Spleen (tissue), 11 donors: ENCODE results near the gene FBXW5. TPM values are rescaled to one million over a fixed set of nuclear protein-coding genes. Genes with fewer than 3 reads are reported as not detected.
A peak's percentile ranks its signal among the peaks of the same experiment; 100 is the strongest.

Experiments
- DNase-seq: peaks from one replicate; pipeline ENCODE4 v3.0.0-alpha.2; 2020
- H3K27ac ChIP-seq, 8 donors: fragments of 200-600 bp; sonication (generic) in 7 of 8; 1 replicate in 4 of 8; 2 replicates in 4 of 8; pipeline versions ENCODE4 v1.5.0 to v1.8.0; 2016 to 2021; ENCODE audit warnings: inconsistent platforms in 4 of 8, mild to moderate bottlenecking in 4 of 8, moderate library complexity in 1 of 8
- H3K27me3 ChIP-seq, 7 donors: fragments of 200-600 bp; sonication (generic) in 6 of 7; replicated peaks in 1 of 7; 1 replicate in 4 of 7; 2 replicates in 3 of 7; pipeline versions ENCODE4 v1.5.0 to v1.8.0; 2016 to 2021; ENCODE audit warnings: inconsistent platforms in 3 of 7, mild to moderate bottlenecking in 1 of 7
- H3K36me3 ChIP-seq, 6 donors: fragments of 200-600 bp; sonication (generic) in 5 of 6; 1 replicate in 4 of 6; 2 replicates in 2 of 6; pipeline versions ENCODE4 v1.5.0 to v1.8.0; 2016 to 2021; ENCODE audit warnings: inconsistent platforms in 2 of 6
- H3K4me1 ChIP-seq, 6 donors: fragments of 200-600 bp; sonication (generic) in 5 of 6; 1 replicate in 3 of 6; 2 replicates in 3 of 6; pipeline versions ENCODE4 v1.5.0 to v1.8.0; 2016 to 2021; ENCODE audit warnings: inconsistent platforms in 3 of 6
- H3K4me3 ChIP-seq, 8 donors: fragments of 200-600 bp; sonication (generic) in 7 of 8; 1 replicate in 4 of 8; 2 replicates in 4 of 8; pipeline versions ENCODE4 v1.5.0 to v1.8.0; 2016 to 2021; ENCODE audit warnings: inconsistent platforms in 4 of 8, mild to moderate bottlenecking in 4 of 8, moderate library complexity in 2 of 8
- H3K9me3 ChIP-seq, 8 donors: fragments of 200-600 bp; sonication (generic) in 7 of 8; 1 replicate in 4 of 8; 2 replicates in 4 of 8; pipeline versions ENCODE4 v1.5.0 to v1.8.0; 2016 to 2021; ENCODE audit warnings: inconsistent platforms in 4 of 8
- CTCF ChIP-seq, 11 experiments: fragments of 200-600 bp in 7 of 11; fragments of 450-650 bp in 4 of 11; sonication (generic) in 4 of 11; IDR thresholded peaks in 8 of 11; conservative IDR thresholded peaks in 3 of 11; 1 replicate in 7 of 11; 2 replicates in 4 of 11; pipeline versions ENCODE4 v1.4.0 to v1.8.0; 2016 to 2021; ENCODE audit warnings: antibody characterized with exemption in 11 of 11, inconsistent platforms in 4 of 11, mild to moderate bottlenecking in 1 of 11
- POLR2A ChIP-seq, 3 donors: fragments of 450-650 bp; IDR thresholded peaks; one replicate each; pipeline ENCODE4 v1.5.1; 2017; ENCODE audit warnings: antibody characterized with exemption in 3 of 3, mild to moderate bottlenecking in 1 of 3
- POLR2AphosphoS5 ChIP-seq, 3 donors: sonication (generic); formaldehyde crosslinking; IDR thresholded peaks; one replicate each; pipeline ENCODE4 v1.5.1; 2017; ENCODE audit warnings: antibody characterized with exemption in 3 of 3
- WGBS, 5 donors: extraction: QIAGEN DNeasy Blood & Tissue Kit in 3 of 5; methylation state at CpG; one replicate each; pipeline versions ENCODE4 v1.1.5 to v1.1.7; 2013 to 2018; 5-methylcytosine and 5-hydroxymethylcytosine counted together
- intact Hi-C: fragments of 100-400 bp; cut with DNase I; formaldehyde crosslinking; loops from one replicate; pipeline ENCODE4 v1.15.0; 2023; ENCODE audit warnings: low total_unique reads
- polyA plus RNA-seq, 3 donors: library from polyadenylated mRNA; stranded (reverse); fragments of 200-250 nt; gene quantifications; one replicate each; pipeline ENCODE4 v1.2.1, GENCODE V29; 2013
- total RNA-seq, 7 donors: library from RNA; depleted of rRNA in 3 of 7; stranded (reverse); fragments of >200 nt in 3 of 7; fragmentation: NEBNext Ultra II Directional in 4 of 7; extraction: Animal tissue kit (Norgen Biotek cat#: 25700) in 4 of 7; gene quantifications; one replicate each; pipeline versions ENCODE4 v1.1.0 to v1.2.1, GENCODE V29; 2016 to 2021
- donor health status: healthy with polysubstance abuse.
- donor health status: DM: no; HTN: no; CAD: no; lungs with moderate emphysema.
- donor health status: DM: no; HTN: no; CAD: no.
- donor health status: Bipolar disorder and iron deficiency.
- donor health status: healthy.
- donor health status: DM: no; HTN: no; CAD: no.
- donor health status: DM: yes; HTN: yes; CAD: no.

FBXW5 gene
- total and polyA plus RNA-seq, 10 donors, result 90.8 to 170 (median 114) TPM

DNA sequence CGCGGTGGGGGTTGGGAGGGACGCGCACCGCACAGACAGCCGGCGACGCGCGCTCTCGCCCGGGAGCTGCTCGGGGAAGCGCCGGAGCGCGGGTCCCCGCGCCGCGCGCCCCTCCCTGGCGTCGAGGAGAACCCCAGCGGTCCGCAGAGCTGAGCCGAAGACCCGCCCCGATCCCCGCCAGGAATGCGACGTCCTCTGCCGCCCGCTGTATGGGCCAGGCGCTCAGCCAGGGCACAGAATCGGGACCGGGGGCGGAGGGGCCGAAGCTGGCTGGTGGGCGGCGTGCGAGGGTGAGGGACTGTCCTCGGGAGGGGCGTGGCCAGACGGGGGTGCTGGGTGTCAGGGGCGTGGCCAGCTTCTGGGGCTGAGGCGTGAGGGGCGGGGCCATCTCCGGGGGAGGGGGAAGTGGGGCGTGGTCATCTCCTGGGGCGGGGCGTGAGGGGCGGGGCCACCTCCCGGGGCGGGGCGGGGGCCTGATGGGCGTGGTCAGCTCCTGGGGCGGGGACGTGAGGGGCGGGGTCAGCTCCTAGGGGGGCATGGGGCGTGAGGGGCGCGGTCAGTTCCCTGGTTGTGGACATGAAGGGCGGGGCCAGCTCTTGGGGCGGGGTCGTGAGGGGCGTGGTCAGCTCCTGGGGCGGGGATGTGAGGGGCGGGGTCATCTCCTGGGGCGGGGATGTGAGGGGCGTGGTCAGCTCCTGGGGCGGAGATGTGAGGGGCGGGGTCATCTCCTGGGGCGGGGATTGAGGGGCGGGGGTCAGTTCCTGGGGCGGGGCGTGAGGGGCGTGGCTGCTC is 33.7 kb upstream of the FBXW5 start:
- peak in 2 of 3 donors; percentile 68 to 78 for TF ChIP-seq POLR2AphosphoS5 (IDR thresholded peaks at IDR 0.05)
- TF ChIP-seq CTCF (IDR thresholded peaks at IDR 0.05 in 8 of 11, conservative IDR thresholded peaks at IDR 0.05 in 3 of 11), result no peak
- TF ChIP-seq POLR2A (IDR thresholded peaks at IDR 0.05), result no peak
- Histone ChIP-seq H3K4me3 (peak overlapping the region; percentile 29 to 69 (median 40)), H3K4me1 (peaks cover 18 to 91% (median 68%) of the 10 kb centered on the region in 6 donors), H3K36me3 (no peaks in the 10 kb centered on the region), H3K9me3 (no peaks in the 10 kb centered on the region), H3K27me3 (peaks cover 0 to 67% (median 9%) of the 10 kb centered on the region in 7 donors), H3K27ac (peak overlapping the region; percentile 60 to 84 (median 76))
- intact Hi-C loops, result no loop called here
- 0 to 15% (median 4%) methylated on average over 15 to 78 of the region's 78 CpGs for WGBS, 5 donors
- peak; percentile 87 for DNase-seq

DNA sequence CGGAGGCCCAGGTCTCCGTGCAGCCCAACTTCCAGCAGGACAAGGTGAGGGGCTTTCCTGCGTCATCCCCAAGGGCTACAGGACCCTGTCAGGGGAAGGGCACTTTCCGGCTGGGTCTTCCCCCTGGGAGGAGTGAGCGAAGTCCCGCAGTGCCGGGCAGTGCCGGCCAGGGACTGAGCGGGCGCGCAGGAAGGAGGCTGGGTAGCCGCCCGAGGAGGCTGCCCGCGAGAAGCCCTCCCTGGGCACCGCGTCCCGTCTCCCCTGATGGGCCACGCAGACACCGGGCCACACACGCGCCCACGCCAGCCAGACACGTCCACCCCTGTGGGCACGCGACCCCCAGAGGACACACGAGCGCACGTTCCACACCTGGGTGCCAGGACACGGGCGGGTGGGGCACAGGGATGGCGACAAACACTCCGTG is 33.1 kb upstream of the FBXW5 start:
- DNase-seq, result no peak
- Histone ChIP-seq H3K27ac (peak overlapping the region; percentile 60 to 84 (median 76)), H3K4me3 (peak overlapping the region; percentile 29 to 69 (median 40)), H3K27me3 (peaks cover 0 to 61% (median 9%) of the 10 kb centered on the region in 7 donors), H3K4me1 (peaks cover 22 to 97% (median 69%) of the 10 kb centered on the region in 6 donors), H3K9me3 (no peaks in the 10 kb centered on the region), H3K36me3 (no peaks in the 10 kb centered on the region)
- 35 to 48% (median 38%) methylated on average over 20 to 33 of the region's 33 CpGs; no CpG with 5 or more reads in 1 of the 5 donors for WGBS, 5 donors
- intact Hi-C loops, result no loop called here
- no peak for TF ChIP-seq CTCF (IDR thresholded peaks at IDR 0.05 in 8 of 11, conservative IDR thresholded peaks at IDR 0.05 in 3 of 11)
- no peak for TF ChIP-seq POLR2AphosphoS5 (IDR thresholded peaks at IDR 0.05)
- TF ChIP-seq POLR2A (IDR thresholded peaks at IDR 0.05), result no peak

DNA sequence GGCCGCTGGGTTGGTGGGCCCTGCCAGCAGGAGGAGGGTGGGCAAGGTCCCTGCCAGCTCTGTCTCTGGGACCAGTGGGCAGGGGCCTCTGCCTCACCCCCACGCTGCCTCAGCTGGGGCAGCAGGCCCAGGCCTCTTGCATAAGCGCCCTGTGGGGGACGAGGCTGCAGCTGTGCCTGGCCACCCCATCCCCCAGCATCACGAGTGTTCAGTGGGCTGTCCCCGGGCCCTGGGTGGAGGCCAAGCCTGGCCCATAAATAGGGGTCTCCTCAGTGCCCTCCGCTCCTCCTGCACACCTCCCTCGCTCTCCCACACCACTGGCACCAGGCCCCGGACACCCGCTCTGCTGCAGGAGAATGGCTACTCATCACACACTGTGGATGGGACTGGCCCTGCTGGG is 32.7 kb upstream of the FBXW5 start, which contains the start of gene PTGDS:
Gene PTGDS, plus strand, starts transcription at position 282 of the 400 bp plus-strand sequence. Its CDS starts 75 bp downstream, at position 357.
- Histone ChIP-seq H3K27me3 (peaks cover 0 to 56% (median 9%) of the 10 kb centered on the region in 7 donors), H3K4me1 (peaks cover 22 to 97% (median 71%) of the 10 kb centered on the region in 6 donors), H3K36me3 (no peaks in the 10 kb centered on the region), H3K27ac (peak within 1 kb of the TSS; percentile 60 to 84 (median 76)), H3K4me3 (peak within 1 kb of the TSS; percentile 29 to 69 (median 40)), H3K9me3 (no peaks in the 10 kb centered on the region)
- WGBS, 5 donors, result 57 to 100% (median 63%) methylated on average over 2 to 10 of the region's 10 CpGs
- intact Hi-C loops, result no loop called here
- no peak for DNase-seq
- TF ChIP-seq POLR2AphosphoS5 (IDR thresholded peaks at IDR 0.05) (peak; percentile 45 to 77 (median 71)), POLR2A (IDR thresholded peaks at IDR 0.05) (no peak)

DNA sequence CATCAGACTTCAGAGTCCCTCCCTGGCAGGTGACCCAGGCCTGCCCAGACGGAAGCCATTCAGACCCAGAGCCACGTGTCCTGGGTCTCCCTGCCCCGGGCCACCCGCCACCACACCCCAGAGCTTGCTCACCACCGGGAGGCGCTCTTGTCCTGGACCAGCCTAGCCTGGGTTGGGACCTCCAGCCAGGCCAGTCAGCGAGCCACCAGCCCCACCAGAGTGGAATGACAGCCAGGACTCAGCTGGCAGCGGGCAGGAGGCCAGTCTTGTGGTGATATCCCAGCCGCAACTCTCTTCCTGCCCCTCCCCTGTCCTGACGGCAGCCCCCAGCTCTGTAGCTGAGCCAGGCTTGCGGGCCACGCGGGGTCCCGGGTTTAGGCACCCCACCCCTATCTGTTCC is 31.1 kb upstream of the FBXW5 start:
- H3K27ac ChIP-seq, result peak overlapping the region; percentile 55 to 84 (median 76)
- H3K4me3 ChIP-seq, result peak overlapping the region in 6 of 8 donors; percentile 4 to 35 (median 12)
- peak; percentile 86 for DNase-seq
- 5 to 30% (median 15%) methylated on average over 7 to 14 of the region's 14 CpGs for WGBS, 5 donors
- H3K36me3 ChIP-seq, result no peaks in the 10 kb centered on the region
- H3K9me3 ChIP-seq, result no peaks in the 10 kb centered on the region
- TF ChIP-seq CTCF (IDR thresholded peaks at IDR 0.05 in 8 of 11, conservative IDR thresholded peaks at IDR 0.05 in 3 of 11), result peak in 10 of 11 experiments; percentile 14 to 61 (median 40)
- TF ChIP-seq POLR2AphosphoS5 (IDR thresholded peaks at IDR 0.05), result peak in 2 of 3 donors; percentile 48 to 67
- TF ChIP-seq POLR2A (IDR thresholded peaks at IDR 0.05), result no peak
- peaks cover 19 to 92% (median 63%) of the 10 kb centered on the region in 6 donors for H3K4me1 ChIP-seq
- H3K27me3 ChIP-seq, result peaks cover 0 to 47% (median 9%) of the 10 kb centered on the region in 7 donors
- intact Hi-C loops, result no loop called here
